Thyroid gland (tissue), 4 donors: ENCODE measurements around the gene TAS1R2.

Experiments used
- POLR2A ChIP-seq, 2 donors: fragments of 450-650 bp; IDR thresholded peaks; one replicate each; pipeline ENCODE4 v1.6.1; 2017; ENCODE audit warnings: antibody characterized with exemption in 2 of 2, mild to moderate bottlenecking in 2 of 2, moderate library complexity in 1 of 2
- TF ChIP-seq, protein P1 (sequence below), 6 experiments: fragments of 200-600 bp in 3 of 6; fragments of 450-650 bp in 3 of 6; sonication (generic) in 3 of 6; IDR thresholded peaks; one replicate each; pipeline ENCODE4 v1.5.1; 2016 to 2019; ENCODE audit warnings: antibody characterized with exemption in 6 of 6, mild to moderate bottlenecking in 2 of 6, inconsistent platforms in 1 of 6, moderate library complexity in 1 of 6

DNA sequence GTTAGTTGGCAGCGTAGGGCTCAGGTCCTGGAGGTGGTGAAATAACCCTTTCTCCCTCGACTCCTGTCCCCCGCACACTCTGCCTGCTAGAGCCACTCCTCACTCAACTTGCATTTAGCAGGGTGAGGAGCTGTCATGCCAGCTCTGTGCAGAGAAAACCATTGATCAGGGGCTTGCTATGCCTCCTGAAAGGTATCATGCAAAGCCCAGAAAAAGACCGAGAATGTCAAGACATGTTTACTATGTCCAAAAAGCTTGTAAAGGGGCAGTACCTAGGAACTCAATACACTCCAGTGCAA is 24.9 kb upstream of the TAS1R2 start:
- TF ChIP-seq, protein P1, sequence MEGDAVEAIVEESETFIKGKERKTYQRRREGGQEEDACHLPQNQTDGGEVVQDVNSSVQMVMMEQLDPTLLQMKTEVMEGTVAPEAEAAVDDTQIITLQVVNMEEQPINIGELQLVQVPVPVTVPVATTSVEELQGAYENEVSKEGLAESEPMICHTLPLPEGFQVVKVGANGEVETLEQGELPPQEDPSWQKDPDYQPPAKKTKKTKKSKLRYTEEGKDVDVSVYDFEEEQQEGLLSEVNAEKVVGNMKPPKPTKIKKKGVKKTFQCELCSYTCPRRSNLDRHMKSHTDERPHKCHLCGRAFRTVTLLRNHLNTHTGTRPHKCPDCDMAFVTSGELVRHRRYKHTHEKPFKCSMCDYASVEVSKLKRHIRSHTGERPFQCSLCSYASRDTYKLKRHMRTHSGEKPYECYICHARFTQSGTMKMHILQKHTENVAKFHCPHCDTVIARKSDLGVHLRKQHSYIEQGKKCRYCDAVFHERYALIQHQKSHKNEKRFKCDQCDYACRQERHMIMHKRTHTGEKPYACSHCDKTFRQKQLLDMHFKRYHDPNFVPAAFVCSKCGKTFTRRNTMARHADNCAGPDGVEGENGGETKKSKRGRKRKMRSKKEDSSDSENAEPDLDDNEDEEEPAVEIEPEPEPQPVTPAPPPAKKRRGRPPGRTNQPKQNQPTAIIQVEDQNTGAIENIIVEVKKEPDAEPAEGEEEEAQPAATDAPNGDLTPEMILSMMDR (IDR thresholded peaks at IDR 0.05) = no peak
- TF ChIP-seq POLR2A (IDR thresholded peaks at IDR 0.05) = no peak
